PC-9 (cell line): ENCODE results near the gene ITCH. TPM values are rescaled to one million over a fixed set of nuclear protein-coding genes. Genes with fewer than 3 reads are reported as not detected.
"Not testable (repeated sequence)": the region's sequence is repeated elsewhere in the genome, so short reads cannot be mapped to it uniquely, and the experiment has no call there.

ENCODE experiments used
- BruUV-seq: library from RNA; stranded (reverse); fragments of 400-500 nt; replicated peaks from 2 replicates; lab custom pipeline; 2021; lab: Mats Ljungman, UMichigan
- CTCF ChIA-PET: fragments of 300-600 bp; sonication (Branson Sonifier 250); formaldehyde crosslinking; loops from one replicate; lab custom pipeline; 2022; ENCODE audit warnings: antibody characterized with exemption; lab: Charles Lee
- POLR2A ChIA-PET: fragments of 300-600 bp; sonication (Branson Sonifier 250); formaldehyde crosslinking; loops from one replicate; lab custom pipeline; 2022; ENCODE audit warnings: antibody characterized with exemption; ENCODE audit not compliant: unreplicated experiment; lab: Charles Lee
- DNase-seq, 2 experiments: peaks; one replicate each; pipeline versions ENCODE4 v3.0.0 to v3.0.0-alpha.2; 2015 to 2022; ENCODE audit warnings: mixed read lengths in 1 of 2
- H2AFZ ChIP-seq: fragments of 200-600 bp; sonication (generic); 2 replicates; pipeline ENCODE4 v1.8.1; 2017; ENCODE audit warnings: antibody characterized with exemption
- H3F3A ChIP-seq: fragments of 200-600 bp; sonication (generic); 2 replicates; pipeline ENCODE4 v1.8.1; 2017; ENCODE audit warnings: antibody characterized with exemption, mild to moderate bottlenecking, low read depth; ENCODE audit not compliant: insufficient read depth
- H3K27ac ChIP-seq: fragments of 200-600 bp; sonication (generic); 2 replicates; pipeline ENCODE4 v1.6.1; 2016; ENCODE audit warnings: mixed run types
- H3K27me3 ChIP-seq: fragments of 200-600 bp; sonication (generic); 2 replicates; pipeline ENCODE4 v1.6.1; 2016; ENCODE audit warnings: low read depth, mixed run types; ENCODE audit not compliant: insufficient read depth
- H3K36me3 ChIP-seq: fragments of 200-600 bp; sonication (generic); 2 replicates; pipeline ENCODE4 v1.6.1; 2016; ENCODE audit warnings: low read depth, mixed run types
- H3K4me1 ChIP-seq: fragments of 200-600 bp; sonication (generic); replicated peaks from 2 replicates; pipeline ENCODE4 v1.6.1; 2016; ENCODE audit warnings: mixed run types; ENCODE audit not compliant: insufficient read depth
- H3K4me2 ChIP-seq: fragments of 200-600 bp; sonication (generic); 2 replicates; pipeline ENCODE4 v1.6.1; 2017; ENCODE audit warnings: mixed run types
- H3K4me3 ChIP-seq: fragments of 200-600 bp; sonication (generic); 2 replicates; pipeline ENCODE4 v1.6.1; 2016; ENCODE audit warnings: mixed run types
- H3K79me2 ChIP-seq: fragments of 200-600 bp; sonication (generic); 2 replicates; pipeline ENCODE4 v1.6.1; 2017; ENCODE audit warnings: low read depth, mixed run types
- H3K9me2 ChIP-seq: fragments of 200-600 bp; sonication (generic); 2 replicates; pipeline ENCODE4 v1.8.1; 2017; ENCODE audit warnings: mild to moderate bottlenecking; ENCODE audit not compliant: insufficient read depth
- H3K9me3 ChIP-seq: fragments of 200-600 bp; sonication (generic); 2 replicates; pipeline ENCODE4 v1.8.1; 2016; ENCODE audit warnings: low read depth; ENCODE audit not compliant: insufficient read depth
- H4K20me1 ChIP-seq: fragments of 200-600 bp; sonication (generic); 2 replicates; pipeline ENCODE4 v1.8.1; 2017; ENCODE audit not compliant: insufficient read depth
- CTCF ChIP-seq: fragments of 200-600 bp; sonication (generic); conservative IDR thresholded peaks from 2 replicates; pipeline ENCODE4 v1.6.1; 2017; ENCODE audit warnings: mixed run types, antibody characterized with exemption, mild to moderate bottlenecking, moderate library complexity
- EZH2 ChIP-seq: fragments of 200-600 bp; sonication (generic); IDR thresholded peaks from 2 replicates; pipeline ENCODE4 v1.8.0; 2017; ENCODE audit warnings: antibody characterized with exemption, low read depth
- intact Hi-C: fragments of 100-400 bp; cut with micrococcal nuclease; formaldehyde crosslinking; loops from one replicate; pipeline ENCODE4 v1.10.0; 2022; ENCODE audit not compliant: unreplicated experiment
- total RNA-seq: library from RNA; stranded (reverse); gene quantifications from 2 replicates; pipeline ENCODE4 v1.2.3, GENCODE V29; 2021

Gene ITCH
- total RNA-seq, 1 experiment from 2014 or later = 144 TPM

GRCh38 chr20:34389954-34390555 is 27.0 kb downstream of the ITCH start:
- H3K9me2 ChIP-seq = no peaks in the 10 kb centered on the region
- H3K27me3 ChIP-seq = no peaks in the 10 kb centered on the region
- peak in 1 of 2 experiments; percentile 70 for DNase-seq
- H3K4me1 ChIP-seq = peaks cover 67% of the 10 kb centered on the region
- BruUV-seq = no TSS peak
- peak overlapping the region; percentile 11; the same call in 1 of the 2 replicates for H3K4me2 ChIP-seq
- H3K79me2 ChIP-seq = peaks cover 93% of the 10 kb centered on the region
- no peak overlapping the region for H2AFZ ChIP-seq
- no peaks in the 10 kb centered on the region for H3K9me3 ChIP-seq
- H3K36me3 ChIP-seq = peaks cover 39% of the 10 kb centered on the region
- peaks cover 86% of the 10 kb centered on the region for H3F3A ChIP-seq
- TF ChIP-seq CTCF = no peak
- no peak for TF ChIP-seq EZH2
- intact Hi-C loops = loop anchor here (1.0 to 10.0 kb wide), 3 partner anchors 21 to 285 kb away; partner anchors contain the start of gene PIGU
- H4K20me1 ChIP-seq = peaks cover 6% of the 10 kb centered on the region; the same call in 1 of the 2 replicates
- peak overlapping the region; percentile 76 for H3K27ac ChIP-seq
- POLR2A ChIA-PET = interaction anchor here (0.5 to 0.6 kb wide), 3 partner anchors 11 to 276 kb away, joined by 6 to 9 read pairs (median 7); no protein-coding TSS in a partner anchor
- no peak overlapping the region for H3K4me3 ChIP-seq
- CTCF ChIA-PET = interaction anchor here (0.6 to 1.0 kb wide), 3 partner anchors 26 to 313 kb away, joined by 3 to 15 read pairs (median 8); no protein-coding TSS in a partner anchor

GRCh38 chr20:34396408-34396807 is 33.3 kb downstream of the ITCH start:
- Histone ChIP-seq H4K20me1 (peaks cover 10% of the 10 kb centered on the region; the same call in 1 of the 2 replicates), H2AFZ (no peak overlapping the region), H3K27me3 (no peaks in the 10 kb centered on the region), H3K79me2 (peaks cover 99% of the 10 kb centered on the region), H3K9me2 (no peaks in the 10 kb centered on the region), H3K4me2 (no peak overlapping the region), H3K4me3 (no peak overlapping the region), H3F3A (peaks cover 90% of the 10 kb centered on the region), H3K9me3 (no peaks in the 10 kb centered on the region), H3K4me1 (peaks cover 35% of the 10 kb centered on the region), H3K27ac (no peak overlapping the region; the same call in 1 of the 2 replicates), H3K36me3 (peaks cover 55% of the 10 kb centered on the region)
- ChIA-PET POLR2A (no interaction called here), CTCF (no interaction called here)
- no peak for DNase-seq
- intact Hi-C loops = loop anchor here (10.0 kb wide), 1 partner anchor 278 kb away; the partner anchor contains the start of gene PIGU
- TF ChIP-seq EZH2 (no peak), CTCF (no peak)
- BruUV-seq = no TSS peak

- H3K9me2 ChIP-seq = no peaks in the 10 kb centered on the region
- no peak overlapping the region for H3K4me3 ChIP-seq
- intact Hi-C loops = loop anchor here (10.0 kb wide), 1 partner anchor 278 kb away; the partner anchor contains the start of gene PIGU
- H3K4me2 ChIP-seq = no peak overlapping the region
- peaks cover 10% of the 10 kb centered on the region; the same call in 1 of the 2 replicates for H4K20me1 ChIP-seq
- ChIA-PET POLR2A (no interaction called here), CTCF (no interaction called here)
- H3K27me3 ChIP-seq = no peaks in the 10 kb centered on the region
- no peaks in the 10 kb centered on the region for H3K9me3 ChIP-seq
- H3K79me2 ChIP-seq = peaks cover 99% of the 10 kb centered on the region
- peaks cover 35% of the 10 kb centered on the region for H3K4me1 ChIP-seq
- TF ChIP-seq CTCF = no peak
- no peak for TF ChIP-seq EZH2
- peak overlapping the region; percentile 26 for H3K27ac ChIP-seq
- DNase-seq = no peak
- peaks cover 53% of the 10 kb centered on the region for H3K36me3 ChIP-seq
- BruUV-seq = no TSS peak
- no peak overlapping the region for H2AFZ ChIP-seq
- peaks cover 85% of the 10 kb centered on the region for H3F3A ChIP-seq
Observed at GRCh38 chr20:34397096-34397495, 34.0 kb downstream of the ITCH start.

- H3K36me3 ChIP-seq = peaks cover 35% of the 10 kb centered on the region
- not testable (repeated sequence) for H3K9me2 ChIP-seq, H2AFZ ChIP-seq, BruUV-seq, H3K27me3 ChIP-seq, H3K9me3 ChIP-seq, H3K4me3 ChIP-seq
- DNase-seq = peak; percentile 71 to 82
- ChIA-PET CTCF (interaction anchor here (0.8 to 1.8 kb wide), 2 partner anchors 87 to 98 kb away, joined by 5 to 12 read pairs; no protein-coding TSS in a partner anchor), POLR2A (interaction anchor here (0.6 kb wide), 2 partner anchors 10 to 44 kb away, joined by 3 to 7 read pairs; no protein-coding TSS in a partner anchor)
- H4K20me1 ChIP-seq = peaks cover 18% of the 10 kb centered on the region; the same call in 1 of the 2 replicates
- H3K4me2 ChIP-seq = peak overlapping the region; percentile 23; the same call in 1 of the 2 replicates
- intact Hi-C loops = loop anchor here (1.0 to 10.0 kb wide), 3 partner anchors 38 to 206 kb away; partner anchors contain the start of gene ITCH
- H3K79me2 ChIP-seq = peaks cover 99% of the 10 kb centered on the region
- H3F3A ChIP-seq = peaks cover 86% of the 10 kb centered on the region
- H3K4me1 ChIP-seq = peaks cover 38% of the 10 kb centered on the region
- peak overlapping the region; percentile 67 for H3K27ac ChIP-seq
Observed at GRCh38 chr20:34400776-34401175, 37.7 kb downstream of the ITCH start.
